ENCODE results near the gene PKP4.

PKP4 gene

GRCh38 chr2:158546412-158547144, 89.8 kb downstream of the PKP4 start:
- DNase-seq = no peak

DNA sequence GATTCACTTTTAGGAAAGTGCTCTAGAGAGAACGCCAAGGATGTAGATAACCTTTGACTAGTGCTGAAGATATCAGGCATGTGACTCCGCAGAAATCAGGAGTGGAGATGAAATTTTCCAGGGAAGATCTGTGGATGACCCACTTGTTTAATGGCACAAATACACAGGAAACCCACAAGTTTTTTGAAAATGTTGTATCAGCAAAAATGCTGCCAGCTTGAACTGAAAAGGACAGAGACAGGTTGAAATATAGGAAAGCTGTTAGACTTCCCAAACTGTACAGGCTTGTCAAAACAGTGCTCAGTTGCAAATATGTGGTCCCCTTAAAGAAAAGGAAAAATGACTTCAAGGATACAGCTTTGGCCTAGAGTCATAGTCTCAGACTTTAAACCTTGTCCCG, 96.5 kb downstream of the PKP4 start:
- DNase-seq = no peak

- DNase-seq = no peak
Measured at GRCh38 chr2:158554996-158555395, 98.2 kb downstream of the PKP4 start.

DNA sequence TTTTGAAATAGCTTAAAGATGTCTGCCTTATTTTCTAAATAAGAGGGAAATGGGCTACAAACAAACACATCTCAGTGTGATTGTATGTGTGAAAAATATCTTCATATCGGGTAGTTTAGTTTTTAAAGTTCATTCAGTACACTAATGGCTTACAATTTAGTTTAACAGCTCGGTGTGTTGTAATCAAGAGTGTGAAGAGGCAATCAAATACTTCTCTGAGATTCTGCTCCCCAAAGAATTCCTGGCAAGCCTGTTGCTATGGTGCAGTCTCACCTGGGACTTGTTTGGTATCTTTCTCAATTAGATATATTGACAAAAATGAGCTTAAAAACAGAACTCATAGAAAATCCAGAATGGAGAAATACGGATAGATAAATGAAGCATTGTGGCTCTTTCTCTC, 99.4 kb downstream of the PKP4 start:
- no peak for DNase-seq

- DNase-seq = no peak
Measured at GRCh38 chr2:158557752-158558151, 101.0 kb downstream of the PKP4 start.

DNA sequence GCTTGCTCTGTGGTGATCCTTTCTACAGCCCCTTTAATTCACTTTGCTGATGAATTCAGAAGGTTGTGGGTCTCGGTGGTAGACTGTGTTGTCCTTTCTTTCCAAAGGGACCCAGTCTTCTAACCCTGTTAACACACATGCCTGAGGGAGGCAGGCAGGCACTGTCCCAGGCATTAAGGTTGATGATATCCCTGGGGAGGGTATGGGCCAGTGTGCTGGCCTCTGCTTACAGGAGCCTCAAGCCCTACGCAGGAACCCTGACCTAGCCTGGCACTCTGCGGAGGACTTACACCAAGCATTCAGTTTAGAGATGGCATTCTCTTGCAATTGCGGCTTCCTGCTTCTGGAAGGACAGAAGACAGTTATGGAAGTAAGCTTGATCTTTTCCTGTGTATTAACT, 102.5 kb downstream of the PKP4 start:
- DNase-seq = no peak

- DNase-seq = no peak
Measured at GRCh38 chr2:158560259-158560658, 103.5 kb downstream of the PKP4 start.

DNA sequence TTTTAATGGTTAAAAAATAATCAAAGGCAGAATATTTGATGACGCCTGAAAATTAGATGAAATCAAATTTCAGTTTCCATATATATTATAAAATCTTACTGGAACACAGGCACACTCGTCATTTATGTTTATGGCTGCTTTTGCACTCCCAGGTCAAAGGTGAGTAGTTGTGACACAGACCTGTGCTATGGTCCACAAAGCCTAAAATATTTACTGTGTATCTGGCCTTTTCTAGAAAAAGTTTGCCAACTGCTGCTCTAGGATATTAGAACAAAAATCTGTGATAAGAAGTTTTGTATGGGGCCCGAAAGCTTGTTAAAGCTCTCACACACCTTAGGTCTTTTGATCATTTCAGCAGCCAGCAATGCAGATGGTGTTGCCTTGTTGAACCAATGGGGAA, 104.3 kb downstream of the PKP4 start:
- DNase-seq = no peak

DNA sequence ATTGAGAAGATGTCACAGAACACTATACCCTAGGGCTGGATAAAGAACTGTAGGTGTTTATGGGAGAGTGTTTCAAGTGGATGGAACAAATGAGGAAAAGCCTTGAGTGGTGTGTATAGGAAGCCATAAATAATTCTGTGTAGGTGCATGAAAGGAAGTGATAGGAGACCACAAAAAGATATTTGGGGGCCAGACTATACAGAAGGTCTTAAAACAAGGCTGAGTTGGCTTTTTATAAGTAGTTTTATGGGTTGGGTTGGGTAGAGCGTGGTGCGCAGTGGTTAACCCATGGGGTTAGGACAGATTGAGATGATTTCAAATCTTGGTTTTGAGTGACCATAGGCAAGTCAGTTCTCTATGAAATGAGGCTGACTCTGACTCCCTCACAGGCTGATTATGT, 110.5 kb downstream of the PKP4 start:
- DNase-seq = no peak

DNA sequence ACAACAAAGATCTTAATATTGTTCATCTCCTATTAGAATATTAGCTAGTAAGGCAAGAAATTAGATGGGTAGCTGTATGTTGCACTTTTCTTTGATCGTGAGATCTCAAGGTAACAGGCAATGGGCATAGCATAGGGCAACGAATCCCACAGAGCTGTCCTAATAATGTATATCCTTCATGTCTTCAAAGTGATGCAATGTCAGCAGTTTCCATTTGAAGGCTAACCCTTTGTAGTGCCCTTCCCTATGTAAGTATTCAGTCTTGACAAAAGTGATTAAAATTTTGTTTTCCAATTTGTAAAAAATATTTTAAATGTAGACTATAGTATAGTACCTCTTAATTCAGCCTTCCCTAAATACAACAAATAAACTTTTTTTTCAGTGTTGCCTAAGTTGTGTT, 112.5 kb downstream of the PKP4 start:
- DNase-seq = no peak

- no peak for DNase-seq
Measured at GRCh38 chr2:158570869-158571268, 114.1 kb downstream of the PKP4 start.

- DNase-seq = no peak
Measured at GRCh38 chr2:158573739-158574138, 117.0 kb downstream of the PKP4 start.

DNA sequence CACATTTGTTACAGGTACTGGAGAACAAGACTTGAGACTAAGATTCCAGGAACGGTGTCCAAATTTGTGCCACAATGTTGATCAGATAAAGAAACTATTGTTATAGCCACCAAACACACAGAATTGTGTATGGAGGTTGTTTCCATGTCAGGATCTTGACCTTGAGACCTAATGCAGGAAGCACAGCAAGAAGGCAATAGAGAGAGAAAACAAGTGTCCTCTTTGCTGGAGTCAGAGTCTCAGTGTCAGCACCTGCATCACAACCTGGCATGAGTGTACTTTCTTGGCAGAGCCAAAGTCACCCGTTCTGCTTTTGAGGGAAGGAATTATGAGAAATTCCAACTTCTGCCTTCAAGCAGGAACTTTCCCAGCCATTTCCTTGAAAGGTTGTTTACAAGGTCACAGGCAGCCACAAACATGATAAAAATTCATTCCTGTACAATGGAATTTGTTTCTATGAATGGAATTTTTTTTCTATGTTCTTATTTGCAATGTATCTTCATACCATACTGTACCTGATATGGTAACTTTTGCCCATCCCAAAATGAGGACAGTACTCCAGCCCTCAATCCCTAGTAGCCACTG, 118.4 kb downstream of the PKP4 start:
- no peak for DNase-seq

- no peak for DNase-seq
Measured at GRCh38 chr2:158577141-158577540, 120.4 kb downstream of the PKP4 start.

GRCh38 chr2:158578703-158579330, 122.1 kb downstream of the PKP4 start:
- no peak for DNase-seq

- DNase-seq = no peak
Measured at GRCh38 chr2:158579928-158580327, 123.2 kb downstream of the PKP4 start.

GRCh38 chr2:158580760-158581159, 124.0 kb downstream of the PKP4 start:
- DNase-seq = peak; percentile 40

DNA sequence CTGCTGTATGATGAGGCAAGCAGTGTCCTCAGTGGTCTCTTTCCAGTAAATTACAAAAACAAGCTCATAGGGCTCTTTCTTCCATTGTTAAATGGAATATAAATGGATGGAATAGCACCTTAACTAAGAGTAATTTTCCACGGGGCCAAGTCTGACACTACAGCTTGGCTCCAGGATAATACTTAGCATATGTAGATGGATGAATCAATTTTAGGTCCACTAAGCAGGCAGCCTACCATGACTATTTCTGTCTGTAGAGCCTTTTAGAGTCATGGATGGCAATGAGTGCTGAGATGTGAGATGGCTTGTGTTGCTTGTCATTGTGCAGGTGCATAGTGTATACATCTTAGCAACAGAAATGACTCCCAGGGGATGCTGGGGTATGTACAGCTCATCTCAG, 125.9 kb downstream of the PKP4 start:
- DNase-seq = no peak

DNA sequence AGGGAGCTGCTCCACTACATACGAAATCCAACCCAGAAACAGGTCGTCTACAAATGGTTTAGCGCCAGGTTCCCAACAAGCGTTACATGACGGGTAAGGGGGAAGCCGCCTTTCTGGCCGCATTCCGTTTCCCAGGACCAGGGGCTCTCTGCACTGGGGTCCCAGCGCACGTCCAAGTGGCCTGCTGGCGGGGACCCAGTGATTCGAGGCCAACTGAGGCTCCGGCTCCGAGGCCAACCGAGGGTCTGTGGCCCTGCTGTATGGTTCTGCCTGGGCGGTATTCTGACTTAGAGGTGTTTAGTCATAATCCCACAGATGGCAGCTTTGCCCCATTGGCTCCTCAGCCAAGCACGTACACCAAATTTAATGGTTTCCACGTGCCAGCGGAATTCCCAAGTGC, 127.2 kb downstream of the PKP4 start:
- no peak for DNase-seq

- no peak for DNase-seq
Measured at GRCh38 chr2:158586491-158586890, 129.7 kb downstream of the PKP4 start.

- no peak for DNase-seq
Measured at GRCh38 chr2:158589303-158589702, 132.6 kb downstream of the PKP4 start.

DNA sequence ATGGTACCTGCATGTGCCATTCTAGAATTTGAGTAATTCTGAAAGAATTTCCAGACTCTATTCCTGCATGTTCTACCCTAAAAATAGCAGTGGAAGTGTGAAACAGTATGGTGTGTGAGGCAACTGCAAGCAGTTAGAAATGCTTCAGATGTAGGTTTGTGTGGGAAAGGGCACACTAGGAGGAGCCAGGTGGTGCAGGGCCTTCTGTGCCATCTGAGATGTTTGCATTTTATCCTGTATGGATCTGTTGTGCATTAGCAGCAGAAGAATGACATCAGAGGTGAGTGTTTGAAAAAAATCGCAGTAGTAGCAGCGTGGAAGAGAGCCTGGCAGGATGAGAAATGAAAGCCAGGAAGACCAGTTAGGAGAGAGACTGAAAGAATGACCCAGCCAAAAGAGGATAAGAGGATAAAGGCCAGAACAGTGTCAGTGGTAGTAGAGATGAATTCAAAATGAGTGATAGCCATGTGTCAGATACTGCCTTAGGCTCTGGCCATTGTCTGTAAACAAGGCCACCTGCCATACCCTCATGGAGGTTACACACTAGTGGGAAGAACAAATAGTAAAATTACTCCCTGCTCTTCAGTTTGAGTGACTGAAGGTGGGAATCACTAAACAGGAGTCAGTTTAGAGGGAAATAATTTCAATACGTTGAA, 142.2 kb downstream of the PKP4 start:
- peak; percentile 50 for DNase-seq

DNA sequence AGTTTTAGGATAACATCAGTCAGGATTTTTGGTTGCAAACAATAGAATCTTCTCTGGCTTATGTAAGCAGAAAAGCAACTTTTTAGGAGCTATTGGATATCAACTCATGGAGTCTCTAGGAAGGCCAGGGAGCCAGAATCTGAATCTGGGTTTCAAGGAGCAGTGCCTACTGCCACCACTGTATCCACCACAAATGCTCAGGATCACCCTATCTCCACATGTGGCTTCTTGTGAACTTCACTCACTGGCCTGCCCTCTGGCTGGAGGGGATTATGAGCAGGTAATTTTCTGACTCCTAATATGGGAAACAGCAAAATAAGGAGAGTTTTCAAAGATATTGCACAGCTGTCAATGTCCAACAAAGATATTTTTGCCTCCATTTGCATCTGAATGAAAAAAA, 142.9 kb downstream of the PKP4 start:
- no peak for DNase-seq
